Natural killer cell (primary cell): ENCODE data around the gene TTC21B. TPM values are rescaled to one million over a fixed set of nuclear protein-coding genes. Genes with fewer than 3 reads are reported as not detected.

Experiments
- ATAC-seq, 3 donors: fragments of 150-1000 bp in 2 of 3; fragments of 200-7000 bp in 1 of 3; cut with Tn5 transposase; 1 replicate in 1 of 3; 2 replicates in 2 of 3; pipeline ENCODE4 v1.10.0; 2021; ENCODE audit warnings: mild to moderate bottlenecking in 2 of 3, moderate library complexity in 2 of 3
- DNase-seq, 2 donors: peaks; one replicate each; pipeline versions ENCODE4 v3.0.0 to v3.0.0-alpha.2; 2013 to 2021; ENCODE audit warnings: mixed read lengths in 1 of 2
- H3K27ac ChIP-seq: one replicate; pipeline ENCODE4 v1.5.1; 2013; ENCODE audit warnings: mild to moderate bottlenecking, low read length
- H3K27me3 ChIP-seq: one replicate; pipeline ENCODE4 v1.6.1; 2013; ENCODE audit warnings: low read length; ENCODE audit not compliant: control insufficient read depth, insufficient read depth
- H3K36me3 ChIP-seq: one replicate; pipeline ENCODE4 v1.6.1; 2013; ENCODE audit warnings: low read length; ENCODE audit not compliant: control insufficient read depth, insufficient read depth
- H3K4me1 ChIP-seq: one replicate; pipeline ENCODE4 v1.6.1; 2013; ENCODE audit warnings: low read length; ENCODE audit not compliant: control insufficient read depth, insufficient read depth
- H3K4me3 ChIP-seq: one replicate; pipeline ENCODE4 v1.5.1; 2013; ENCODE audit warnings: low read length
- H3K9me3 ChIP-seq: one replicate; pipeline ENCODE4 v1.6.1; 2013; ENCODE audit warnings: low read length; ENCODE audit not compliant: control insufficient read depth, insufficient read depth
- H3K27ac Mint-ChIP-seq, 2 donors: one replicate each; pipeline ENCODE4 v1.8.0; 2022; ENCODE audit warnings: mild to moderate bottlenecking in 2 of 2, mixed read lengths in 2 of 2, moderate library complexity in 1 of 2
- H3K27me3 Mint-ChIP-seq, 2 donors: one replicate each; pipeline ENCODE4 v1.8.0; 2022; ENCODE audit warnings: low read depth in 2 of 2, mixed read lengths in 2 of 2
- H3K36me3 Mint-ChIP-seq: one replicate; pipeline ENCODE4 v1.8.0; 2022; ENCODE audit warnings: mixed read lengths
- H3K4me1 Mint-ChIP-seq, 2 donors: one replicate each; pipeline ENCODE4 v1.8.0; 2022; ENCODE audit warnings: mixed read lengths in 2 of 2
- H3K4me3 Mint-ChIP-seq: one replicate; pipeline ENCODE4 v1.8.0; 2022; ENCODE audit warnings: mild to moderate bottlenecking, moderate library complexity, mixed read lengths
- H3K9me3 Mint-ChIP-seq, 2 donors: one replicate each; pipeline ENCODE4 v1.8.0; 2022; ENCODE audit warnings: mixed read lengths in 2 of 2
- WGBS: methylation state at CpG from one replicate; pipeline ENCODE4 v1.1.7; 2013; ENCODE audit warnings: missing lambda C conversion rate; ENCODE audit not compliant: insufficient coverage; 5-methylcytosine and 5-hydroxymethylcytosine counted together
- intact Hi-C: fragments of 100-400 bp; cut with micrococcal nuclease; formaldehyde crosslinking; loops from one replicate; pipeline ENCODE4 v1.14.2; 2022
- total RNA-seq, 4 donors: library from RNA; stranded (reverse); fragments of 120-200 nt in 1 of 4; gene quantifications; one replicate each; pipeline versions ENCODE4 v1.2.3 to v1.2.4, GENCODE V29; 2013 to 2022
- TF ChIP-seq, protein P1 (sequence below): fragments of 200-600 bp; IDR thresholded peaks from one replicate; pipeline ENCODE4 v1.8.0; 2022; ENCODE audit warnings: antibody characterized with exemption

TTC21B gene
- total RNA-seq, 3 donors from 2014 or later (not counting 1 experiment from before 2014, with no cell fraction given): 31.7 to 40.1 (median 34.3) TPM

DNA sequence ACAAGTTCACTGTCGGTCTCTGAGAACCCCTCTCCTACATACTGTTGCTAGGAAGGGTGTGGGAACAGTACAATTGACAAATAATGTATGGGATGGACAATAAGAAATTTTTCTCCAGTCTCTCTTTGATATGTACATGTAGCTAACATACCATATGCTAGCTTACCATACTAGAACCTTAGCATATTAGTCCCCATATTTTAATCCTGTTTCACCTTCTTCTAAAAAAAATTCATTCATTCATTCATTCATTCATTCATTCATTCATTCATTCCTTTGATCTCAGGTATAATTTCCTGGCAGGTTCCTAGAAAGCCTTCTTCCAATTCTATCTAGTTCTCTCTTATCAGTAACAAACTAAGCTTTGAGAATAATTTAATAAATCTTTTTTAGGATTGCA lies 62.2 kb downstream of the TTC21B start:
- Histone ChIP-seq H3K27me3 (no peaks in the 10 kb centered on the region), H3K27ac (no peak overlapping the region), H3K36me3 (peaks cover 41% of the 10 kb centered on the region), H3K9me3 (no peaks in the 10 kb centered on the region), H3K4me3 (no peak overlapping the region), H3K4me1 (no peaks in the 10 kb centered on the region)
- Mint-ChIP-seq H3K9me3 (no peaks in the 10 kb centered on the region), H3K4me3 (no peak overlapping the region), H3K27ac (no peak overlapping the region), H3K4me1 (no peaks in the 10 kb centered on the region), H3K27me3 (no peaks in the 10 kb centered on the region), H3K36me3 (peaks cover 31% of the 10 kb centered on the region)
- TF ChIP-seq, protein P1, sequence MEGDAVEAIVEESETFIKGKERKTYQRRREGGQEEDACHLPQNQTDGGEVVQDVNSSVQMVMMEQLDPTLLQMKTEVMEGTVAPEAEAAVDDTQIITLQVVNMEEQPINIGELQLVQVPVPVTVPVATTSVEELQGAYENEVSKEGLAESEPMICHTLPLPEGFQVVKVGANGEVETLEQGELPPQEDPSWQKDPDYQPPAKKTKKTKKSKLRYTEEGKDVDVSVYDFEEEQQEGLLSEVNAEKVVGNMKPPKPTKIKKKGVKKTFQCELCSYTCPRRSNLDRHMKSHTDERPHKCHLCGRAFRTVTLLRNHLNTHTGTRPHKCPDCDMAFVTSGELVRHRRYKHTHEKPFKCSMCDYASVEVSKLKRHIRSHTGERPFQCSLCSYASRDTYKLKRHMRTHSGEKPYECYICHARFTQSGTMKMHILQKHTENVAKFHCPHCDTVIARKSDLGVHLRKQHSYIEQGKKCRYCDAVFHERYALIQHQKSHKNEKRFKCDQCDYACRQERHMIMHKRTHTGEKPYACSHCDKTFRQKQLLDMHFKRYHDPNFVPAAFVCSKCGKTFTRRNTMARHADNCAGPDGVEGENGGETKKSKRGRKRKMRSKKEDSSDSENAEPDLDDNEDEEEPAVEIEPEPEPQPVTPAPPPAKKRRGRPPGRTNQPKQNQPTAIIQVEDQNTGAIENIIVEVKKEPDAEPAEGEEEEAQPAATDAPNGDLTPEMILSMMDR: no peak
- DNase-seq: no peak
- no peak for ATAC-seq
- intact Hi-C loops: no loop called here
- no CpG with 5 or more reads among the region's 1 CpG for WGBS

- Histone ChIP-seq H3K4me1 (no peaks in the 10 kb centered on the region), H3K27ac (no peak overlapping the region), H3K4me3 (no peak overlapping the region), H3K9me3 (no peaks in the 10 kb centered on the region), H3K36me3 (peaks cover 46% of the 10 kb centered on the region), H3K27me3 (no peaks in the 10 kb centered on the region)
- Mint-ChIP-seq H3K4me1 (no peaks in the 10 kb centered on the region), H3K9me3 (no peaks in the 10 kb centered on the region), H3K4me3 (no peak overlapping the region), H3K27ac (no peak overlapping the region), H3K36me3 (peaks cover 33% of the 10 kb centered on the region), H3K27me3 (no peaks in the 10 kb centered on the region)
- ATAC-seq (no peak), DNase-seq (no peak)
- TF ChIP-seq, protein P1: no peak
- intact Hi-C loops: no loop called here
These were observed 63.8 kb downstream of the TTC21B start for GRCh38 chr2:165889798-165890197.

DNA sequence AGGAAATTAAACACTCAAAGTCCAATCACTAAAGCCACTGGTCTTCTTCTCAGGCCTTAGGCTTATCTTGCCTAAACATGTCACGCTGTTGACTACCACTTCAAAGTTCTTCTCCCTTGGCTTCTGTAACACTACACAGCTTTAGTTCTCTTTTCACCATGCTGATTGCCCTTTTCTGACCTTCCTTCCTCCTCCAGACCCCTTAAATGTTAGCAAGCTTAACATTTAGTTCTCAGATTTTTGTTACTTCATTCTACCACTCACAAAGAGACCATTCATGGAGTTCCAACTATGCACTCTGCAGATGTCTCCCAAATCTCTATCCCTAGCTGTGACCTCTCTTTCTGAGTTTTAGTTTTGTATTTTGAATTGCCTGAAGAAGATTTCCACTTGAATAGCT lies 64.4 kb downstream of the TTC21B start:
- H3K9me3 ChIP-seq: no peaks in the 10 kb centered on the region
- H3K27ac ChIP-seq: no peak overlapping the region
- Mint-ChIP-seq H3K27me3 (no peaks in the 10 kb centered on the region), H3K4me3 (no peak overlapping the region), H3K9me3 (no peaks in the 10 kb centered on the region), H3K36me3 (peaks cover 38% of the 10 kb centered on the region), H3K4me1 (no peaks in the 10 kb centered on the region), H3K27ac (no peak overlapping the region)
- H3K36me3 ChIP-seq: peaks cover 51% of the 10 kb centered on the region
- 70% methylated on average over 1 of the region's 1 CpG for WGBS
- H3K27me3 ChIP-seq: no peaks in the 10 kb centered on the region
- H3K4me3 ChIP-seq: no peak overlapping the region
- TF ChIP-seq, protein P1: no peak
- DNase-seq: no peak
- no peak for ATAC-seq
- intact Hi-C loops: no loop called here
- H3K4me1 ChIP-seq: no peaks in the 10 kb centered on the region

DNA sequence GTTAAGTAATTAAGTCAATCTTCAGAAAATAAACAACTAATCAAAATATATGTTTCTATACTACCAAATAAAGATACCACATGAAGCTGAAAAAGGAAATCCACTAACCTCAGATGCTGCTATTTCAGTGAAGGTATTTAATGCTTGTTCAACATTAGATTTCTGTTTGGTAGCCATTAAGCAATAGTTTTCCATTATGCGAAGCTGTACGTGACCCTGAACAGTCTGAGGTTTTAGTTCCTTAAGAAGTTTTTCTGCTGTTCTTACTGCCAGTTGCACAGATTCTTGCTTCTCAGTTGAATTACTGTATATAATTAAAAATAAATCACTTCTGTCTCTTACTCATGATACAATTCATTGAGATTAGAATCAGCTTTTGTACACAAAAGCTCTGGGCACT lies 65.4 kb downstream of the TTC21B start:
- no peak overlapping the region for H3K4me3 Mint-ChIP-seq
- WGBS: 74% methylated on average over 2 of the region's 2 CpGs
- intact Hi-C loops: no loop called here

More for the DNA sequence above, 65.4 kb downstream of the TTC21B start:
- DNase-seq: no peak
- no peak overlapping the region for H3K27ac Mint-ChIP-seq
- Histone ChIP-seq H3K27ac (no peak overlapping the region), H3K4me1 (no peaks in the 10 kb centered on the region), H3K27me3 (no peaks in the 10 kb centered on the region), H3K9me3 (no peaks in the 10 kb centered on the region), H3K4me3 (no peak overlapping the region), H3K36me3 (peaks cover 50% of the 10 kb centered on the region)
- H3K9me3 Mint-ChIP-seq: no peaks in the 10 kb centered on the region
- H3K27me3 Mint-ChIP-seq: no peaks in the 10 kb centered on the region
- H3K4me1 Mint-ChIP-seq: no peaks in the 10 kb centered on the region
- ATAC-seq: no peak
- TF ChIP-seq, protein P1: no peak
- peaks cover 38% of the 10 kb centered on the region for H3K36me3 Mint-ChIP-seq
